Activated B cell treated with CpG ODN at 0.5 μM for 24 hours (primary cell): ENCODE results near the gene AKAP13. TPM values are rescaled to one million over a fixed set of nuclear protein-coding genes. Genes with fewer than 3 reads are reported as not detected.
"Not testable (repeated sequence)": the region's sequence is repeated elsewhere in the genome, so short reads cannot be mapped to it uniquely, and the experiment has no call there.

Source experiments
- ATAC-seq: fragments of 200-7000 bp; cut with Tn5 transposase; one replicate; pipeline ENCODE4 v1.10.0; 2021; ENCODE audit warnings: low read depth, mild to moderate bottlenecking, moderate library complexity
- CTCF ChIA-PET: fragments of 350-600 bp; sonication (Branson Sonifier 250); formaldehyde crosslinking; loops from one replicate; lab custom pipeline; 2021; ENCODE audit warnings: antibody characterized with exemption; lab: Charles Lee
- POLR2A ChIA-PET: fragments of 350-600 bp; sonication (Branson Sonifier 250); formaldehyde crosslinking; loops from one replicate; lab custom pipeline; 2021; ENCODE audit warnings: antibody characterized with exemption; lab: Charles Lee
- DNase-seq: peaks from one replicate; pipeline ENCODE4 v3.0.0; 2022
- H3K27ac Mint-ChIP-seq: one replicate; pipeline ENCODE4 v1.8.0; 2020; ENCODE audit warnings: mixed read lengths
- H3K27me3 Mint-ChIP-seq: one replicate; pipeline ENCODE4 v1.8.0; 2021; ENCODE audit warnings: mixed read lengths
- H3K36me3 Mint-ChIP-seq: one replicate; pipeline ENCODE4 v1.8.0; 2021; ENCODE audit warnings: low read depth, mixed read lengths
- H3K4me1 Mint-ChIP-seq: one replicate; pipeline ENCODE4 v1.8.0; 2021; ENCODE audit warnings: mixed read lengths
- H3K4me3 Mint-ChIP-seq: one replicate; pipeline ENCODE4 v1.8.0; 2020; ENCODE audit warnings: mild to moderate bottlenecking, mixed read lengths
- H3K9me3 Mint-ChIP-seq: one replicate; pipeline ENCODE4 v1.8.0; 2020; ENCODE audit warnings: mixed read lengths
- CTCF ChIP-seq: fragments of 200-600 bp; IDR thresholded peaks from one replicate; pipeline ENCODE4 v1.8.0; 2022; ENCODE audit warnings: antibody characterized with exemption, mild to moderate bottlenecking
- intact Hi-C: fragments of 100-400 bp; cut with micrococcal nuclease; formaldehyde crosslinking; loops from one replicate; pipeline ENCODE4 v1.15.1; 2024
- total RNA-seq: library from RNA; stranded (reverse); gene quantifications from 2 replicates; pipeline ENCODE4 v1.2.3, GENCODE V29; 2022

AKAP13 gene
- total RNA-seq, 1 donor from 2014 or later = 290 TPM

GRCh38 chr15:85340852-85341251 lies 39.6 kb upstream of the AKAP13 start:
- no peak for TF ChIP-seq CTCF
- H3K36me3 Mint-ChIP-seq = no peaks in the 10 kb centered on the region
- no peaks in the 10 kb centered on the region for H3K9me3 Mint-ChIP-seq
- ChIA-PET POLR2A (no interaction called here), CTCF (no interaction called here)
- H3K4me1 Mint-ChIP-seq = peaks cover 4% of the 10 kb centered on the region
- H3K27ac Mint-ChIP-seq = no peak overlapping the region
- no peak overlapping the region for H3K4me3 Mint-ChIP-seq
- DNase-seq (no peak), ATAC-seq (no peak)
- no peaks in the 10 kb centered on the region for H3K27me3 Mint-ChIP-seq
- intact Hi-C loops = no loop called here

GRCh38 chr15:85342163-85342562 lies 38.2 kb upstream of the AKAP13 start:
- ATAC-seq, DNase-seq, H3K4me1 Mint-ChIP-seq, H3K4me3 Mint-ChIP-seq, H3K36me3 Mint-ChIP-seq, intact Hi-C loops, CTCF ChIA-PET, H3K27me3 Mint-ChIP-seq, H3K27ac Mint-ChIP-seq, H3K9me3 Mint-ChIP-seq: not testable (repeated sequence)
- POLR2A ChIA-PET = interaction anchor here (0.7 kb wide), 1 partner anchor 24 kb away, joined by 7 read pairs; no protein-coding TSS in a partner anchor

GRCh38 chr15:85343443-85343842 lies 37.0 kb upstream of the AKAP13 start:
- POLR2A ChIA-PET = interaction anchor here (0.7 kb wide), 1 partner anchor 114 kb away, joined by 4 read pairs; no protein-coding TSS in a partner anchor
- DNase-seq, H3K4me3 Mint-ChIP-seq, H3K36me3 Mint-ChIP-seq, H3K27me3 Mint-ChIP-seq, CTCF ChIA-PET, H3K4me1 Mint-ChIP-seq, ATAC-seq, H3K27ac Mint-ChIP-seq, H3K9me3 Mint-ChIP-seq, intact Hi-C loops: not testable (repeated sequence)

- H3K27ac Mint-ChIP-seq, H3K9me3 Mint-ChIP-seq, ATAC-seq, intact Hi-C loops, H3K27me3 Mint-ChIP-seq, DNase-seq, H3K4me1 Mint-ChIP-seq, H3K4me3 Mint-ChIP-seq, H3K36me3 Mint-ChIP-seq, CTCF ChIA-PET: not testable (repeated sequence)
- POLR2A ChIA-PET = interaction anchor here (0.7 kb wide), 1 partner anchor 25 kb away, joined by 3 read pairs; no protein-coding TSS in a partner anchor
Measured at GRCh38 chr15:85344241-85344640, 36.2 kb upstream of the AKAP13 start.

- H3K27ac Mint-ChIP-seq, DNase-seq, CTCF ChIA-PET, H3K4me1 Mint-ChIP-seq, intact Hi-C loops, ATAC-seq, H3K36me3 Mint-ChIP-seq, H3K27me3 Mint-ChIP-seq, H3K9me3 Mint-ChIP-seq, POLR2A ChIA-PET, H3K4me3 Mint-ChIP-seq: not testable (repeated sequence)
Measured at GRCh38 chr15:85344653-85345114, 35.7 kb upstream of the AKAP13 start.

GRCh38 chr15:85345196-85345918 lies 35.0 kb upstream of the AKAP13 start:
- intact Hi-C loops, CTCF ChIA-PET, H3K27me3 Mint-ChIP-seq, H3K4me1 Mint-ChIP-seq, H3K36me3 Mint-ChIP-seq, DNase-seq, H3K27ac Mint-ChIP-seq, H3K4me3 Mint-ChIP-seq, POLR2A ChIA-PET, H3K9me3 Mint-ChIP-seq, ATAC-seq: not testable (repeated sequence)

GRCh38 chr15:85346462-85347084 lies 33.8 kb upstream of the AKAP13 start:
- ATAC-seq, H3K27me3 Mint-ChIP-seq, H3K9me3 Mint-ChIP-seq, DNase-seq, H3K4me1 Mint-ChIP-seq, H3K27ac Mint-ChIP-seq, H3K36me3 Mint-ChIP-seq, CTCF ChIA-PET, intact Hi-C loops, H3K4me3 Mint-ChIP-seq, POLR2A ChIA-PET: not testable (repeated sequence)

- DNase-seq, ATAC-seq, H3K27me3 Mint-ChIP-seq, H3K9me3 Mint-ChIP-seq, H3K27ac Mint-ChIP-seq, CTCF ChIA-PET, intact Hi-C loops, H3K4me1 Mint-ChIP-seq, POLR2A ChIA-PET, H3K36me3 Mint-ChIP-seq, H3K4me3 Mint-ChIP-seq: not testable (repeated sequence)
Measured at GRCh38 chr15:85347264-85348047, 32.9 kb upstream of the AKAP13 start.

GRCh38 chr15:85348048-85348766 lies 32.2 kb upstream of the AKAP13 start:
- CTCF ChIA-PET, H3K4me3 Mint-ChIP-seq, H3K9me3 Mint-ChIP-seq, H3K4me1 Mint-ChIP-seq, ATAC-seq, intact Hi-C loops, H3K27me3 Mint-ChIP-seq, H3K36me3 Mint-ChIP-seq, H3K27ac Mint-ChIP-seq, POLR2A ChIA-PET, DNase-seq: not testable (repeated sequence)

- H3K27ac Mint-ChIP-seq, POLR2A ChIA-PET, ATAC-seq, H3K4me1 Mint-ChIP-seq, DNase-seq, H3K27me3 Mint-ChIP-seq, intact Hi-C loops, H3K9me3 Mint-ChIP-seq, H3K36me3 Mint-ChIP-seq, H3K4me3 Mint-ChIP-seq: not testable (repeated sequence)
- CTCF ChIA-PET = interaction anchor here (0.6 kb wide), 1 partner anchor 100 kb away, joined by 3 read pairs; no protein-coding TSS in a partner anchor
Measured at GRCh38 chr15:85349062-85349461, 31.3 kb upstream of the AKAP13 start.
